K562 (cell line): ENCODE data around the gene ENDOU. TPM values are rescaled to one million over a fixed set of nuclear protein-coding genes. Genes with fewer than 3 reads are reported as not detected.

ENCODE experiments used
- CHD7 ChIP-seq: fragments of 200-600 bp; sonication (generic); IDR thresholded peaks from one replicate; pipeline ENCODE4 v1.6.1; 2012; ENCODE audit warnings: mild to moderate bottlenecking, low read depth, low read length, inconsistent platforms
- DIDO1 ChIP-seq: fragments of 450-650 bp; IDR thresholded peaks from 2 replicates; pipeline ENCODE4 v1.6.1; 2016; ENCODE audit warnings: low read depth, missing biosample characterization, missing genetic modification characterization
- E2F1 ChIP-seq: sonication (generic); formaldehyde crosslinking; IDR thresholded peaks from 2 replicates; pipeline ENCODE4 v1.8.1; 2023; ENCODE audit warnings: mild to moderate bottlenecking, missing genetic modification reagents, moderate library complexity
- E2F3 ChIP-seq: fragments of 250-450 bp; sonication (Bioruptor Pico); IDR thresholded peaks from 2 replicates; pipeline ENCODE4 v1.4.0; 2020; ENCODE audit warnings: mild to moderate bottlenecking
- GTF2A2 ChIP-seq: IDR thresholded peaks from 2 replicates; pipeline ENCODE4 v1.6.1; 2016; ENCODE audit warnings: mild to moderate bottlenecking, missing genetic modification characterization, missing compliant biosample characterization
- NFIX ChIP-seq: fragments of 250-450 bp; sonication (Bioruptor Pico); IDR thresholded peaks from 2 replicates; pipeline ENCODE4 v1.4.0; 2020; ENCODE audit warnings: low read depth, mild to moderate bottlenecking, moderate library complexity
- RBM34 ChIP-seq: fragments of 200-400 bp; formaldehyde crosslinking; IDR thresholded peaks from 2 replicates; pipeline ENCODE4 v1.6.1; 2018; ENCODE audit warnings: low read length, borderline replicate concordance; ENCODE audit not compliant: insufficient read depth
- XRCC3 ChIP-seq: fragments of 450-650 bp; IDR thresholded peaks from 2 replicates; pipeline ENCODE4 v1.6.1; 2017; ENCODE audit warnings: mild to moderate bottlenecking, moderate library complexity
- ZNF146 ChIP-seq: IDR thresholded peaks from one replicate; pipeline ENCODE4 v1.6.1; 2018; ENCODE audit warnings: missing compliant biosample characterization; ENCODE audit not compliant: unreplicated experiment
- ZNF707 ChIP-seq: fragments of 250-450 bp; sonication (Bioruptor Pico); conservative IDR thresholded peaks from 2 replicates; pipeline ENCODE4 v1.8.0; 2022; ENCODE audit warnings: inconsistent platforms, mild to moderate bottlenecking, moderate library complexity
- polyA plus RNA-seq, 8 experiments: library from polyadenylated mRNA; depleted of rRNA in 4 of 8; stranded (reverse) in 5 of 8; unstranded in 3 of 8; fragments of >200 nt; fragmentation: Nextera tagmentation in 2 of 8; fragmentation: Illumina TruSeq in 1 of 8; extraction: Ambion mirVana in 2 of 8; extraction: Trizol in 1 of 8; gene quantifications; 2 replicates each; pipeline versions ENCODE4 v1.2.1 to v1.2.3, GENCODE V29; 2011 to 2014; ENCODE audit warnings: inconsistent platforms in 1 of 8, missing spikeins in 1 of 8
- total RNA-seq, 7 experiments: library from RNA; depleted of rRNA in 6 of 7; stranded (reverse); fragments of >200 nt in 6 of 7; fragmentation: Illumina TruSeq in 2 of 7; extraction: Trizol in 2 of 7; gene quantifications; 2 replicates each; pipeline versions ENCODE4 v1.2.1 to v1.2.3, GENCODE V29; 2011 to 2021; ENCODE audit warnings: low replicate concordance in 1 of 7
- TF ChIP-seq, protein P1 (sequence below): sonication (generic); formaldehyde crosslinking; IDR thresholded peaks from 2 replicates; pipeline ENCODE4 v1.8.0; 2022; ENCODE audit warnings: mild to moderate bottlenecking, missing genetic modification reagents

ENDOU gene
- total and polyA plus RNA-seq, 9 of the 15 experiments (the other 6 are each of a cell fraction or from before 2014, with no cell fraction given) = 0.03 TPM; not detected in 8

DNA sequence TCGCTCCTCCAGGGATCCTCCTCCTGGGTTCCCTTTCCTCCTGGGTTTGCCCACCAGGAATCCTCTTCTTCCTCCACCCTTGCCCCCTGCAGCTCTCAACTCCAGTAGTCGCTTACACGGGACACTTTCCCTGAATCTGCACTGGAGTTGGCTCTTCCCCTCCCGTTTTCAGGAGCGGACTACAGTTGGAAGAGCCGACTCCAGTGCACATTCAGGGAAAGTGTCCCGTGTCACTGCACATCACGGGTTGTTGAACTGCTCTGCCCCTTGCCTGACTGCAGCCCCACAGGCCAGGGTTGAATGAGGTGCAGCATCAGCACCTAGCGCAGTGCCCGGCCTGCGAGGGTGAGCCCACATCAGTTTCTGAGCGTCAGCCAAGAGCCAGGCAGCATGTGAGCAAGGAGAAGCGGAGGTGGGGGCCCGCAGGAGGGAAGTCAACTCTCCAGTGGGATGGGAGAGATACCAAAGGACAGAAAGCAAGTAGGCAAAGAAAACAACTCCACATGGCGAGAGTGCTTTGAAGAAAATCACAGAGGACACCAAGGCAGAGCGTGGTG is 20.3 kb upstream of the ENDOU start (continued):
- no peak for TF ChIP-seq CHD7
- TF ChIP-seq NFIX (CRISPR knock-in tag) = no peak
- no peak for TF ChIP-seq XRCC3
- no peak for TF ChIP-seq E2F3 (CRISPR knock-in tag)
- no peak for TF ChIP-seq DIDO1 (tag)
- TF ChIP-seq ZNF146 (CRISPR knock-in tag) = no peak
- no peak for TF ChIP-seq RBM34
- no peak for TF ChIP-seq GTF2A2 (tag)
- TF ChIP-seq, protein P1, sequence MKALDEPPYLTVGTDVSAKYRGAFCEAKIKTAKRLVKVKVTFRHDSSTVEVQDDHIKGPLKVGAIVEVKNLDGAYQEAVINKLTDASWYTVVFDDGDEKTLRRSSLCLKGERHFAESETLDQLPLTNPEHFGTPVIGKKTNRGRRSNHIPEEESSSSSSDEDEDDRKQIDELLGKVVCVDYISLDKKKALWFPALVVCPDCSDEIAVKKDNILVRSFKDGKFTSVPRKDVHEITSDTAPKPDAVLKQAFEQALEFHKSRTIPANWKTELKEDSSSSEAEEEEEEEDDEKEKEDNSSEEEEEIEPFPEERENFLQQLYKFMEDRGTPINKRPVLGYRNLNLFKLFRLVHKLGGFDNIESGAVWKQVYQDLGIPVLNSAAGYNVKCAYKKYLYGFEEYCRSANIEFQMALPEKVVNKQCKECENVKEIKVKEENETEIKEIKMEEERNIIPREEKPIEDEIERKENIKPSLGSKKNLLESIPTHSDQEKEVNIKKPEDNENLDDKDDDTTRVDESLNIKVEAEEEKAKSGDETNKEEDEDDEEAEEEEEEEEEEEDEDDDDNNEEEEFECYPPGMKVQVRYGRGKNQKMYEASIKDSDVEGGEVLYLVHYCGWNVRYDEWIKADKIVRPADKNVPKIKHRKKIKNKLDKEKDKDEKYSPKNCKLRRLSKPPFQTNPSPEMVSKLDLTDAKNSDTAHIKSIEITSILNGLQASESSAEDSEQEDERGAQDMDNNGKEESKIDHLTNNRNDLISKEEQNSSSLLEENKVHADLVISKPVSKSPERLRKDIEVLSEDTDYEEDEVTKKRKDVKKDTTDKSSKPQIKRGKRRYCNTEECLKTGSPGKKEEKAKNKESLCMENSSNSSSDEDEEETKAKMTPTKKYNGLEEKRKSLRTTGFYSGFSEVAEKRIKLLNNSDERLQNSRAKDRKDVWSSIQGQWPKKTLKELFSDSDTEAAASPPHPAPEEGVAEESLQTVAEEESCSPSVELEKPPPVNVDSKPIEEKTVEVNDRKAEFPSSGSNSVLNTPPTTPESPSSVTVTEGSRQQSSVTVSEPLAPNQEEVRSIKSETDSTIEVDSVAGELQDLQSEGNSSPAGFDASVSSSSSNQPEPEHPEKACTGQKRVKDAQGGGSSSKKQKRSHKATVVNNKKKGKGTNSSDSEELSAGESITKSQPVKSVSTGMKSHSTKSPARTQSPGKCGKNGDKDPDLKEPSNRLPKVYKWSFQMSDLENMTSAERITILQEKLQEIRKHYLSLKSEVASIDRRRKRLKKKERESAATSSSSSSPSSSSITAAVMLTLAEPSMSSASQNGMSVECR (CRISPR knock-in tag) = no peak
- TF ChIP-seq ZNF707 (CRISPR knock-in tag) = no peak
- no peak for TF ChIP-seq E2F1
